Astrocyte (in vitro differentiated cells and primary cell): ENCODE results near the gene ULK4.

Experiments used
- CTCF ChIP-seq: IDR thresholded peaks from 2 replicates; pipeline ENCODE4 v1.5.1; 2011; ENCODE audit warnings: low read depth, mild to moderate bottlenecking, inconsistent platforms, low read length, moderate library complexity; ENCODE audit not compliant: insufficient read depth
- EZH2 ChIP-seq: IDR thresholded peaks from 2 replicates; pipeline ENCODE4 v1.6.1; 2012; ENCODE audit warnings: mild to moderate bottlenecking, low read length, inconsistent platforms; ENCODE audit not compliant: insufficient read depth

GRCh38 chr3:41296556-41296955, 665.3 kb downstream of the ULK4 start:
- TF ChIP-seq CTCF (no peak), EZH2 (no peak)
